ENCODE measurements around the gene CLSTN1.

CLSTN1 gene

GRCh38 chr1:9744106-9744799, 79.5 kb downstream of the CLSTN1 start:
- TF ChIP-seq, protein P1, sequence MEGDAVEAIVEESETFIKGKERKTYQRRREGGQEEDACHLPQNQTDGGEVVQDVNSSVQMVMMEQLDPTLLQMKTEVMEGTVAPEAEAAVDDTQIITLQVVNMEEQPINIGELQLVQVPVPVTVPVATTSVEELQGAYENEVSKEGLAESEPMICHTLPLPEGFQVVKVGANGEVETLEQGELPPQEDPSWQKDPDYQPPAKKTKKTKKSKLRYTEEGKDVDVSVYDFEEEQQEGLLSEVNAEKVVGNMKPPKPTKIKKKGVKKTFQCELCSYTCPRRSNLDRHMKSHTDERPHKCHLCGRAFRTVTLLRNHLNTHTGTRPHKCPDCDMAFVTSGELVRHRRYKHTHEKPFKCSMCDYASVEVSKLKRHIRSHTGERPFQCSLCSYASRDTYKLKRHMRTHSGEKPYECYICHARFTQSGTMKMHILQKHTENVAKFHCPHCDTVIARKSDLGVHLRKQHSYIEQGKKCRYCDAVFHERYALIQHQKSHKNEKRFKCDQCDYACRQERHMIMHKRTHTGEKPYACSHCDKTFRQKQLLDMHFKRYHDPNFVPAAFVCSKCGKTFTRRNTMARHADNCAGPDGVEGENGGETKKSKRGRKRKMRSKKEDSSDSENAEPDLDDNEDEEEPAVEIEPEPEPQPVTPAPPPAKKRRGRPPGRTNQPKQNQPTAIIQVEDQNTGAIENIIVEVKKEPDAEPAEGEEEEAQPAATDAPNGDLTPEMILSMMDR (IDR thresholded peaks at IDR 0.05; ENCODE audit: poor library complexity, severe bottlenecking), result no peak
- Histone ChIP-seq H3K27ac (ENCODE audit: poor library complexity, severe bottlenecking) (no peak overlapping the region), H3K36me3 (ENCODE audit: low read depth) (peaks cover 91% of the 10 kb centered on the region), H3K9me3 (ENCODE audit: severe bottlenecking) (no peaks in the 10 kb centered on the region), H3K4me1 (ENCODE audit: insufficient read depth, poor library complexity, severe bottlenecking) (no peaks in the 10 kb centered on the region), H3K4me3 (ENCODE audit: severe bottlenecking) (no peak overlapping the region), H3K27me3 (ENCODE audit: insufficient read depth, poor library complexity, severe bottlenecking) (no peaks in the 10 kb centered on the region)
- DNase-seq (ENCODE audit: low spot score) (no peak), ATAC-seq (ENCODE audit: low read depth) (no peak)

DNA sequence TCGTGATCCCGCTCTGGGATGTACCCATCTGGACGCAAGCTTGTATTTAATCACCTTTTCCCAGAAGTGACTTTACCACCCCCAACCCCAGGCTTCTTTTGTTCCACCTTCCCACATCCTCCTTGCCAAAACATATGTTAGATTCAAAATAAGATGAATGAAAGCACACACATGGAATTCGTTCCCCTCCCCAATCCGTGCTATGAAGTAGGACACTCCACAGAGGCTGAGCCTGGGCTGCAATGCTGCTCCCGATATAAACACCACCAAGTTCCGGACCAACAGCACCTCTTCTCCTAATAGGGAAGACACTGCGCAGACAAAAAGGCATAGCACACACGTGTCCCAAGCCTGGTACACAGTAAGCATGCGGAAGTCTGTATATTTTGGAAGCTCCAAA, 86.1 kb downstream of the CLSTN1 start:
- Histone ChIP-seq H3K4me1 (ENCODE audit: insufficient read depth, poor library complexity, severe bottlenecking) (no peaks in the 10 kb centered on the region), H3K27me3 (ENCODE audit: insufficient read depth, poor library complexity, severe bottlenecking) (no peaks in the 10 kb centered on the region), H3K27ac (ENCODE audit: poor library complexity, severe bottlenecking) (no peak overlapping the region), H3K4me3 (ENCODE audit: severe bottlenecking) (no peak overlapping the region), H3K36me3 (ENCODE audit: low read depth) (peaks cover 92% of the 10 kb centered on the region), H3K9me3 (ENCODE audit: severe bottlenecking) (no peaks in the 10 kb centered on the region)
- TF ChIP-seq, protein P1 (IDR thresholded peaks at IDR 0.05; ENCODE audit: poor library complexity, severe bottlenecking), result no peak
- no peak; the same call in 2 of the 3 replicates for ATAC-seq (ENCODE audit: low read depth)
- no peak for DNase-seq (ENCODE audit: low spot score)

DNA sequence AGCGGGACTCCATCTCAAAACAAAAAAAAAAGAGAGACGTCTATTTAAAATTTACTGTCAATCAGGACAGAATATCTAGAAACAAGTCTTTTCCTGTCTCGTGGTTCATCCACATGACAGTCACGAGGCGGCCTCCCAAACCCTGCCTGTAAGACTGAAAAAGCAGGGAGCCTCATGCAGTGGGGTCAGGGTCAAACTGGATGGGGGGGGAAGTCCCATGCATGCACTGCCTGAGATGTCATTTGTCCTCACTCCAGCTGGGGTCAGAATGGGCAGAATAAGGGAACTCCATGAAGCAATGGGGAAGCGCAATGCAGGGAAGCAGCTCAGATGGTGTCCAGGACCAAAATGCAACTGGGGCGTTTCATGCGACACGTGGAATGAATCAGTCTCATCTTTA, 86.7 kb downstream of the CLSTN1 start:
- Histone ChIP-seq H3K9me3 (ENCODE audit: severe bottlenecking) (no peaks in the 10 kb centered on the region), H3K36me3 (ENCODE audit: low read depth) (peaks cover 92% of the 10 kb centered on the region), H3K27me3 (ENCODE audit: insufficient read depth, poor library complexity, severe bottlenecking) (no peaks in the 10 kb centered on the region), H3K4me3 (ENCODE audit: severe bottlenecking) (no peak overlapping the region), H3K4me1 (ENCODE audit: insufficient read depth, poor library complexity, severe bottlenecking) (no peaks in the 10 kb centered on the region), H3K27ac (ENCODE audit: poor library complexity, severe bottlenecking) (no peak overlapping the region)
- DNase-seq (ENCODE audit: low spot score) (no peak), ATAC-seq (ENCODE audit: low read depth) (no peak)
- TF ChIP-seq, protein P1 (IDR thresholded peaks at IDR 0.05; ENCODE audit: poor library complexity, severe bottlenecking), result no peak

DNA sequence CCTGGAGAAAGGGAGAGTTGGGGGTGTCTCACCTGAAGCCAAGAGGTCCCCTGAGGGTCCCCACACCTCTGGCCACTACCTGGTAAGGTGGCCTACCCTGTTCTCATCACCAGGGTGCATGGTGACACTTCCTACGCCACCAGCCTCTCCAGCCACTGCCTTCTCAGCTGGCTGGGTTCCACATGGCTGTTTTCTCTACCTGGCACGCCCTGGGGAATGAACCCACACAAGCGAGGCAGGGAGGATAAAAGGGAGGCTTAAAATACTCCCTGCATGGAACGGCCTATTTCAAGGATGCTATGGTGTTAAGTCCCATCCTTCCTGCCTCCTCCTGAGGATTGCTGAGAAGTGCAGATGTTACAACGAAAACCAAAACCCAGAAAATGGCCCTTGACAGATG, 87.5 kb downstream of the CLSTN1 start:
- Histone ChIP-seq H3K9me3 (ENCODE audit: severe bottlenecking) (no peaks in the 10 kb centered on the region), H3K4me3 (ENCODE audit: severe bottlenecking) (no peak overlapping the region), H3K27me3 (ENCODE audit: insufficient read depth, poor library complexity, severe bottlenecking) (no peaks in the 10 kb centered on the region), H3K4me1 (ENCODE audit: insufficient read depth, poor library complexity, severe bottlenecking) (no peaks in the 10 kb centered on the region), H3K27ac (ENCODE audit: poor library complexity, severe bottlenecking) (no peak overlapping the region), H3K36me3 (ENCODE audit: low read depth) (peaks cover 92% of the 10 kb centered on the region)
- no peak for ATAC-seq (ENCODE audit: low read depth)
- TF ChIP-seq, protein P1 (IDR thresholded peaks at IDR 0.05; ENCODE audit: poor library complexity, severe bottlenecking), result no peak
- no peak for DNase-seq (ENCODE audit: low spot score)

- H3K27ac ChIP-seq (ENCODE audit: poor library complexity, severe bottlenecking), result no peak overlapping the region
- H3K36me3 ChIP-seq (ENCODE audit: low read depth), result peaks cover 92% of the 10 kb centered on the region
- no peaks in the 10 kb centered on the region for H3K9me3 ChIP-seq (ENCODE audit: severe bottlenecking)
- H3K4me1 ChIP-seq (ENCODE audit: insufficient read depth, poor library complexity, severe bottlenecking), result no peaks in the 10 kb centered on the region
- DNase-seq (ENCODE audit: low spot score), result no peak
- no peak for ATAC-seq (ENCODE audit: low read depth)
- no peaks in the 10 kb centered on the region for H3K27me3 ChIP-seq (ENCODE audit: insufficient read depth, poor library complexity, severe bottlenecking)
- no peak overlapping the region for H3K4me3 ChIP-seq (ENCODE audit: severe bottlenecking)
- TF ChIP-seq, protein P1 (IDR thresholded peaks at IDR 0.05; ENCODE audit: poor library complexity, severe bottlenecking), result no peak
These were observed 88.0 kb downstream of the CLSTN1 start for GRCh38 chr1:9735800-9736199.
